NCI-H1694 (cell line): Measurements from ENCODE around the gene GLB1L.
"Not testable (repeated sequence)": the region's sequence is repeated elsewhere in the genome, so short reads cannot be mapped to it uniquely, and the experiment has no call there.

Experiments
- DNase-seq: peaks from one replicate; lab custom pipeline; 2025; lab: John Stamatoyannopoulos, UW

The GLB1L gene

DNA sequence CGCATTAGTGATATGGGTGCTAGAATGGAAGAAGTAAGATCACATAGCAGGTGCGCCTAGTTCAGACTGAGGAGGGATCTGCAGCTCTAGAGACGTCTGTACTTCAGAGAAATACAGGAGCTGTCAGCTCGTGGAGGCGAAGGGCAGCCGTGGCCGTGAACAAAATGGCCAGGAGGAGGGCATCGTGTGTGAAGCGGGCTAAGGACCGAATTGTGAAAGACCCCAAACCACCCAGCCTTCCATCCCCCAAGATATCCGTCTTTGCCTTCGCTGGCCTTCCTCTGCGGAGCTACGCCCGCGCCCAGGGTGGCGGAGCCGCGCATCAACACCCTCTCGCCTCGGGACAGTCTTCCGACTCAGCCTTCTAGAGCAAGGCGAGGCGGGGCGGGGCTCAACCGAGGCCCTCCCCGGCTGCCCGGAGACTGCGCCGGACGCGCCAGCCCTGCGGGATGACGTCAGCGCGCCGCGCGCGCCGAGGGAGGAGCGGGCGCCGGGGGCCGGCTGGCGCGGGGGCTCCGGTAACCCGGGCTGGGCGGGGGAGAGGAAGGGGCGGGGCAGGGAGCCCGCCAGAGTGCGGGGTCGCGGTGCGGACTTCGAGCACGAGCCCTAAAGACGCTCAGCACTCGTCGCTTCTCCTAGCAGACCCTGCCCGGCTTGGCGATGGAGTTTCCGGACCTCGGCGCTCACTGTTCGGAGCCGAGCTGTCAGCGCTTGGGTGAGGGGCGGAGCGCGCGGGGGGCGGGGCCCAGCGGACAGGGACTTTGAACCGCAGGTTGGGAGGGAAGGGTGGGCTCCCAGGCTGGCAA lies 38.7 kb downstream of the GLB1L start, which contains the start of gene ZFAND2B:
Gene ZFAND2B, plus strand, starts transcription at position 455 of the 806 bp plus-strand sequence. Its CDS starts 206 bp downstream, at position 661.
- peak; percentile 84 for DNase-seq

DNA sequence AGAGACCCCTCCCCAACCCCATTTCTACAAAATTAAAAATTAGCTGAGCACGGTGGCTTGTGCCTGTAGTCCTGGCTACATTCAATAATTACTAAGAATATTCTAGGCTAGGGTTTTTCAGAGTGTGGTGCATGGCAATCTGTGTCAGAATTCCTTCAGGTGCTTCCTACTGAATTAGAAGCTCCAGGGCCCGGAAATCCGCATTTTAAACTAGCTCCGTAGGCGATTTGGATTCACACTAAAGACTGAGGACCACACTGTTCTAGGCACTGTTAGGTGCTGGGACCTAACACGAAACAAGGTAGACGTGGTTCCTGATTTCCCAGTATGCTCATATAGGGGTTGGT lies 39.3 kb downstream of the GLB1L start:
- DNase-seq = no peak

- DNase-seq = no peak
Measured at GRCh38 chr2:219205165-219205538, 40.1 kb downstream of the GLB1L start.

DNA sequence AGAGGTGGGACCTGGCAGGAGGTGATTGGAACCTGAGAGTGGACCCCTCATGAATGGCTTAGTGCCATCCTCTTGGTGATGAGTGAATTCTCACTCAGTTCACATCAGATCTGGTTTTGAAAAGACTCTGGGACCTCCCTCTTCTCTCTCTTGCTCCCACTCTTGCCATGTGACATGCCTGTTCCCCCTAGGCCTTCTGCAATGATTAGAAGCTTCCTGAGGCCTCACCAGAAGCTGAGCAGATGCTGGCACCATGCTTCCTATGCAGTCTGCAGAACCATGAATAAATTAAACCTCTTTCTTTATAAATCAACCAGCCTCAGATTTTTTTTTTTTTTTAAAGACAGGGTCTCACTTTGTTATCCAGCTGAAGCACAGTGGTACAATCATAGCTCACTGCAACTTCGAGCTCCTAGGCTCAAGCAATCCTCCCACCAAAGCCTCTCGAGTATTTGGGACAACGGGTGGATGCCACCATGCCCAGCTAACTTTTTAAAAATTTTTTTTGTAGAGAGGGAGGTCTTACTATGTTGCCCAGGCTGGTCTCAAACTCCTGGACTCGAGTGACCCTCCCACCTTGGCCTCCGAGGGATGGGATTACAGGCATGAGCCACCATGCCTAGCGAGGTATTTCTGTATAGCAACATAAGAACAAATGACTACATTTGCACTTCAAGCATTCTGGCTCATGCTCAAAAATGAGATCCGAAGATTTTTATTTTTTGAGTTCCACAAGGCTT lies 40.6 kb downstream of the GLB1L start:
- no peak for DNase-seq

DNA sequence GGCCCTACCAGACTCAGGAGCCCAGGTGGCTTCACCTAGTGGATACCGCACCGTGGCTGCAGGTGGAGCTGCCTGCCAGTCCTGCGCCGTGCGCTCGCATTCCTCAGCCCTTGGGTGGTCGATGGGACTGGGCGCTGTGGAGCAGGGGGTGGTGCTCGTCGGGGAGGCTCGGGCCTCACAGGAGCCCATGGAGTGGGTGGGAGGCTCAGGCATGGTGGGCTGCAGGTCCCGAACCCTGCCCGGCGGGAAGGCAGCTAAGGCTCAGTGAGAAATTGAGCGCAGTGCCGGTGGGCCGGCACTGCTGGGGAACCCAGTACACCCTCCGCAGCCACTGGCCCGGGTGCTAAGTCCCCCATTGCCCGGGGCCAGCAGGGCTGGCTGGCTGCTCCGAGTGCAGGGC lies 43.9 kb downstream of the GLB1L start:
- DNase-seq = not testable (repeated sequence)

DNA sequence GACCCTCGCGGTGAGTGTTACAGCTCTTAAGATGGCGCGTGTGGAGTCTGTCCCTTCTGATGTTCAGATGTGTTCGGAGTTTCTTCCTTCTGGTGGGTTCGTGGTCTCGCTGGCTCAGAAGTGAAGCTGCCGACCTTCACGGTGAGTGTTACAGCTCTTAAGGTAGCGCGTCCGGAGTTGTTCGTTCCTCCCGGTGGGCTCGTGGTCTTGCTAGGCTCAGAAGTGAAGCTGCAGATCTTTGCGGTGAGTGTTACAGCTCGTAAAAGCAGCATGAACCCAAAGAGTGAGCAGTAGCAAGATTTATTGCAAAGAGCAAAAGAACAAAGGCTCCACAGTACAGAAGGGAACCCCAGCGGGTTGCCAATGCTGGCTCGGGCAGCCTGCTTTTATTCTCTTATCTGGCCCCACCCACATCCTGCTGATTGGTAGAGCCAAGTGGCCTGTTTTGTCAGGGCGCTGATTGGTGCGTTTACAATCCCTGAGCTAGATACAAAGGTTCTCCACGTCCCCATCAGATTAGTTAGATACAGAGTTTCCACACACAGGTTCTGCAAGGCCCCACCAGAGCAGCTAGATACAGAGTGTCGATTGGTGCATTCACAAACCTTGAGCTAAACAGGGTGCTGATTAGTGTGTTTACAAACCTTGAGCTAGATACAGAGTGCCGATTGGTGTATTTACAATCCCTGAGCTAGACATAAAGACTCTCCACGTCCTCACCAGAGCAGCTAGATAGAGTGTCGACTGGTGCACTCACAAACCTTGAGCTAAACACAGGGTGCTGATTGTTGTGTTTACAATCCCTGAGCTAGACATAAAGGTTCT lies 44.5 kb downstream of the GLB1L start:
- DNase-seq = not testable (repeated sequence)

DNA sequence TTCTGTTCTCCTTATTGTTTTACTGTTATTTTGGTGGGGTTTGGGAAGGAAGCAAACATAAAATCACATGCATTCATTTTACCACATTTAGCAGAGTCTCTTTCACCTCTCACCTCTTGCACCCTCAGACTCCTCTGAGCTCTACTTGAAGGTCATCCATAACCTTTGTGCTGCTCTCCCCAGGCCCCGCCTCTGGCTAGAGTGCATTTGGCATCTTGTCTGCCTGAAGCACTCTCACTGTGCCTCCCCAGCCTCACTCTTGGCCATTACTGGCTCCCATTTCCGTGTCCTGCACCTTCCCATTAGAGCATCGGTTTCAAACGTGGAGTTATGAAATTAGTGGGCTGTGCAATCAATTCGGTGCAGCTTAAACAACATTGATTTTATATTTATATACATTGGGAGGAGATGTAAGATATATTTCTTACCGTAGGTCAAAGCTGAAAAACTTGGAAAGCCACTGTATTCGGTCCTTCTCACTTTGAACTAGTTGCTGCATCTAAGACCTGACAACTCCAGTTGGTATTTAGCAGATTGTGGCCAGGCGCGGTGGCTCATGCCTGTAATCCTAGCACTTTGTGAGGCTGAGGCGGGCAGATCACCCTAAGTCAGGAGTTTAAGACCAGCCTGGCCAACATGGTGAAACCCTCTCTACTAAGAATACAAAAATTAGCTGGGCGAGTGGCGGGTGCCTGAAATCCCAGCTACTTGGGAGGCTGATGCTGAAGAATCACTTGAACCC lies 45.6 kb downstream of the GLB1L start:
- no peak for DNase-seq

DNA sequence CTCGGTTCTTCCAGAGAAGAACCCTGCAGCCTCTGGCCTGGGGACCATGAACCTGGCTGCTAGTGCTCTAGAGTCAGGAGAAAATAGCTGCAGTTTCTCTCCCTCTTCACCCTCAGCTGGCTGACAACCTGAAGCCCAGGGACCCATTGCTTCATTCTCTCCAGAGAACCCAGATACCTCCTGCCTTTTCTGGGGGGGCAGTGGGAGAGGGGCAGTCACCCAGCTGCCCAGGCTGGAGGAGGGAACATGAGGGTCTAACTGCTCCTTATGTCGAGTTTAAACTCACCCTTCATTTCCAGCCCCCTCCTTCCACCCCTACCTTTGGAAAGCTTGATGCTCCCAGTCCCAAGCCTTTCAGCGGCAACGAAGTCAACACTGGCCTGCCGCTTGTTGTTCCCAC lies 46.3 kb downstream of the GLB1L start:
- DNase-seq = no peak

GRCh38 chr2:219197388-219197787 lies 47.9 kb downstream of the GLB1L start:
- DNase-seq = no peak

GRCh38 chr2:219186754-219187456 lies 58.3 kb downstream of the GLB1L start:
- DNase-seq = no peak
